GM13977 (cell line): Measurements from ENCODE around the gene FSTL4.

Experiments
- DNase-seq: peaks from one replicate; pipeline ENCODE4 v3.0.0; 2012; ENCODE audit warnings: low spot score
- CTCF ChIP-seq: IDR thresholded peaks from 2 replicates; pipeline ENCODE4 v1.5.1; 2012; ENCODE audit warnings: mild to moderate bottlenecking, control low read depth; ENCODE audit not compliant: insufficient read depth; ENCODE audit errors: extremely low read depth, missing control alignments
- in situ Hi-C: fragments of 300-500 bp; cut with MboI; formaldehyde crosslinking; loops from one replicate; pipeline ENCODE4 v1.12.0; 2022; ENCODE audit warnings: low sequenced_read_pairs, low pct_unique_long_range_greater_than_20kb, mixed read lengths, inconsistent platforms; ENCODE audit not compliant: unreplicated experiment

Gene FSTL4

GRCh38 chr5:133266966-133267365 is 345.4 kb downstream of the FSTL4 start:
- in situ Hi-C loops = no loop called here

GRCh38 chr5:133266527-133266878 is 345.8 kb downstream of the FSTL4 start:
- no peak for DNase-seq
- in situ Hi-C loops = no loop called here
- no peak for TF ChIP-seq CTCF

More at GRCh38 chr5:133266966-133267365, 345.4 kb downstream of the FSTL4 start:
- DNase-seq = no peak
- no peak for TF ChIP-seq CTCF

DNA sequence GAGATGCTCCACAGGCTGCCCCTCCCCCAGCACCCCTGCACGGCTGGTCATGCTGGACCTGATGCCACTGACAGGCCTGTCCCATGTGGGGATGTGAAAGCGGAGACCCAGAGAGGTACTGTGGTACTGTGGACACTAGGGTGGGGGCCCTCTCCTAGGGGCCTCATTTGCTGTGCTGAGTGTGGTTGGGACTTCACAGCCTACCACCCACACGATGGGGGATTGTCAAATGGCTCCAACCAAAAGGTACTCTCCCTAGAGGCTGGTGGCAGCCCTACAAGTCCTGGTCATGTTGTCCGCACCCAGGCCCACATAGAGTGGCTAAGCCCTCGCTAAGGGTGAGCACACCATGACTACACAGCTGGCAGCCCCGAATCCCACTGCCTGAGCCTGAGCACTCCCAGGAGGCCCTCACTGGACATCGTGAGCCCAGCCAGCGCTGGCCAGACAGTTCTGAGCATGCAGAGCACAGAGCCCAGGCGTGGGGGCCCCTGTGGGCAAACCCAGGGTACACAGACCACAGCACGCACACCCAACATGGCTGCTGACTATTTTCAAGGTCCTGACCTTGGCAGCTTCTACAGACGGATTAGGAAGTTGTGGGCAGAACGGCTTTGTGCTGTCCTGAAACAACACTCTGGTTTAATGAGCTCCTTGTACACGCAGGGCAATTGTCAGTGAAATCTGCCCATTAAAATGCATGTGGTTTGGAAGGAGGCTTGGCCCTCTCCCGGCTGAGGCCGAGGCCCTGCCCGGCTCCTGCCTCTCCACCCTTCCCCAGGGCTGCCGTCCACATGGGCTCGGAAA is 346.4 kb downstream of the FSTL4 start:
- DNase-seq = no peak
- no peak for TF ChIP-seq CTCF
- in situ Hi-C loops = no loop called here

DNA sequence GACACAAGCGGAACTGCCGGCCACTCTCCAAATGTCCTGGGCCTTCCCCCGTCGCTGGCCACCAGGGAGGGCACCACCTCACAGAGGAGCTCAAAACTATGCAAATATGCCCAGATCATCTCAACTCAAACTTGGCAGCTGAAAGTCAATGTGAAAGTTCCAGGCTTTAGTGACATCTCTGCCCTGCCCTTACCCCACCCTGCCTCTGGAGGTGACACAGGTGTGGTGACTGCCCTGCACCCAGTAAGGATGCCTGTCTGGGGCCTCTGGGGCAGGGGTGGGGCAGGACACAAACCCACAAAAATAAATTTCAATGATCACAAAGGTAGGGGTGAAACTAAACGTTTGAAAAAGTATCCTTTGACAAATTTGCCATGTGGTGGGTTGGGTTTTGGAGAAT is 347.1 kb downstream of the FSTL4 start:
- no peak for TF ChIP-seq CTCF
- in situ Hi-C loops = no loop called here
- no peak for DNase-seq

GRCh38 chr5:133262690-133263089 is 349.7 kb downstream of the FSTL4 start:
- no peak for TF ChIP-seq CTCF
- DNase-seq = no peak
- in situ Hi-C loops = no loop called here

DNA sequence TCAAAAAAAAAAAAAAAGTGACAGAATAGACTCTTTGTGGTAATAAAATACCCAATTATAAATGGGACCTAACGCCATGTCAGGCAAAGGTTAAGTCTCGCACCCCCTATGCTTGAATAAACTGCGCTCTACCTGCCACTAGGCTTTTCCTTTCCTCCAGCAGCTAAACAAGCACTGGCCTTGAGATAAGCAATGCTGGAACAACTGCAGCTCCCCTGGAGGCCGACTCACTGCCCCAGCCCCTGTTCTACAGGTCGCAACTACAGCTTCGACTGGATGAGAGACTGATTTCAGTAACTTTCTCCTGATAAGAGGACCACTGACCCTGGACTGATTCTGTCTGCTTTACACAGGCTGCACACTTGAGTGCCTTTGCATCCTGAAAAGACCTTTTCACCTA is 350.3 kb downstream of the FSTL4 start:
- DNase-seq = no peak
- no peak for TF ChIP-seq CTCF
- in situ Hi-C loops = no loop called here
